HG03439 (cell line): ENCODE results near the gene OR7G1.

Experiments
- ATAC-seq: cut with Tn5 transposase; IDR thresholded peaks from one replicate; pipeline ENCODE4 v1.9.1; 2021; ENCODE audit warnings: mild to moderate bottlenecking, moderate library complexity; ENCODE audit not compliant: unreplicated experiment

Gene OR7G1

GRCh38 chr19:9115307-9115813 lies at the start of gene OR7G1:
OR7G1 (minus strand) TSS chr19:9115763; CDS start chr19:9115763, 0 bp downstream.
- no peak for ATAC-seq

- no peak for ATAC-seq
Observed at GRCh38 chr19:9165261-9165660, 49.7 kb upstream of the OR7G1 start.

- no peak for ATAC-seq
Observed at GRCh38 chr19:9161427-9161826, 45.9 kb upstream of the OR7G1 start.

- ATAC-seq: no peak
Observed at GRCh38 chr19:9159891-9160290, 44.3 kb upstream of the OR7G1 start.

- no peak for ATAC-seq
Observed at GRCh38 chr19:9156304-9156703, 40.7 kb upstream of the OR7G1 start.

- no peak for ATAC-seq
Observed at GRCh38 chr19:9155591-9155990, 40.0 kb upstream of the OR7G1 start.

- no peak for ATAC-seq
Observed at GRCh38 chr19:9151367-9151766, 35.8 kb upstream of the OR7G1 start.

- no peak for ATAC-seq
Observed at GRCh38 chr19:9150650-9151049, 35.1 kb upstream of the OR7G1 start.

GRCh38 chr19:9149997-9150396 lies 34.4 kb upstream of the OR7G1 start:
- ATAC-seq: no peak

GRCh38 chr19:9148697-9149096 lies 33.1 kb upstream of the OR7G1 start:
- ATAC-seq: no peak

GRCh38 chr19:9146882-9147281 lies 31.3 kb upstream of the OR7G1 start:
- ATAC-seq: no peak

GRCh38 chr19:9144920-9145319 lies 29.4 kb upstream of the OR7G1 start:
- no peak for ATAC-seq

- peak; percentile 92 for ATAC-seq
Observed at GRCh38 chr19:9140159-9140874, 24.8 kb upstream of the OR7G1 start, which contains the start of gene ZNF317. ZNF317 (plus strand) TSS chr19:9140397; CDS start chr19:9156017, 15,620 bp downstream.

GRCh38 chr19:9139609-9140158 lies 24.1 kb upstream of the OR7G1 start:
- ATAC-seq: peak; percentile 11

- no peak for ATAC-seq
Observed at GRCh38 chr19:9132422-9132821, 16.9 kb upstream of the OR7G1 start.

- ATAC-seq: no peak
Observed at GRCh38 chr19:9130965-9131364, 15.4 kb upstream of the OR7G1 start.

GRCh38 chr19:9128171-9128570 lies 12.6 kb upstream of the OR7G1 start:
- ATAC-seq: no peak

GRCh38 chr19:9126900-9127405 lies 11.4 kb upstream of the OR7G1 start, which contains the start of gene OR7G3:
OR7G3 (minus strand) TSS chr19:9126950; CDS start chr19:9126950, 0 bp downstream.
- no peak for ATAC-seq

- ATAC-seq: no peak
Observed at GRCh38 chr19:9116547-9116946, 984 bp upstream of the OR7G1 start.

- ATAC-seq: no peak
Observed at GRCh38 chr19:9109959-9110358, 5.6 kb downstream of the OR7G1 start.

GRCh38 chr19:9107375-9107774 lies 8.2 kb downstream of the OR7G1 start, which contains the start of gene OR7G2:
OR7G2 (minus strand) TSS chr19:9107475; CDS start chr19:9103243, 4,232 bp downstream.
- ATAC-seq: no peak

- ATAC-seq: no peak
Observed at GRCh38 chr19:9086761-9087160, 28.8 kb downstream of the OR7G1 start, which contains the start of gene OR1M1. OR1M1 (plus strand) TSS chr19:9087061; CDS start chr19:9093245, 6,184 bp downstream.
